Measurements from ENCODE around the gene ALG12.

The ALG12 gene

GRCh38 chr22:49930596-49931412 is 12.6 kb upstream of the ALG12 start:
- TF ChIP-seq CTCF (conservative IDR thresholded peaks at IDR 0.05; ENCODE audit: low read depth, low read length): peak; percentile 75
- no peak for DNase-seq (ENCODE audit: low read depth)
- no peak overlapping the region for H3K4me3 ChIP-seq (ENCODE audit: low read length)

DNA sequence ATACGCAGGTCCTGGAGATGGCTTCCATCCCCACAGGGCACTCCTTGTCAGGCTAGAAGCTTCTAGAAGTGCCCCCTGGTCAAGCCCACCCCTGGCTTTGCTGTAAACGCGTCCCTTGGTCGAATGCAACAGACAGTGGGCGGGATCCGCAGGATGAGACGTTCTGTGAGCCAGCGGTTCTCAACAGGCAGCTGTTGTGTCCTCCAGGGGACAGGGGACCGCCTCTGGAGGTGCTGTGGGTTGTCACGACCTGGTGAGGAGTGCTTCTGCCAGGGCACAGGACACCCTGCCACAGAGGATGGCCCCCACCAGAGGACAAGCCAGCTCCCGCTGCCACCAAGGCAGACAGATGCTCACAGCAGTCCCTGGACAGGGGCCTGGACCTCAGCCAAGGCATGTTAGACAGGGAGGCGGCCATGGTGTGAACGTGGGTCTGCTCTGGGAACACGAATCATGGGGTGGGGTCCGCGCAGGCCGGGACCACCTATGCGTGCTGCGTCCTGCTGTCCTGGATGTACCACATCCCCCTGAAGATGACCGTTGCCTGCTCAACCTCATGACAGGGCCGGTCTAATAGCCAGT is 11.8 kb upstream of the ALG12 start:
- H3K4me3 ChIP-seq (ENCODE audit: low read length): no peak overlapping the region
- no peak for TF ChIP-seq CTCF (conservative IDR thresholded peaks at IDR 0.05; ENCODE audit: low read depth, low read length)
- no peak for DNase-seq (ENCODE audit: low read depth)

DNA sequence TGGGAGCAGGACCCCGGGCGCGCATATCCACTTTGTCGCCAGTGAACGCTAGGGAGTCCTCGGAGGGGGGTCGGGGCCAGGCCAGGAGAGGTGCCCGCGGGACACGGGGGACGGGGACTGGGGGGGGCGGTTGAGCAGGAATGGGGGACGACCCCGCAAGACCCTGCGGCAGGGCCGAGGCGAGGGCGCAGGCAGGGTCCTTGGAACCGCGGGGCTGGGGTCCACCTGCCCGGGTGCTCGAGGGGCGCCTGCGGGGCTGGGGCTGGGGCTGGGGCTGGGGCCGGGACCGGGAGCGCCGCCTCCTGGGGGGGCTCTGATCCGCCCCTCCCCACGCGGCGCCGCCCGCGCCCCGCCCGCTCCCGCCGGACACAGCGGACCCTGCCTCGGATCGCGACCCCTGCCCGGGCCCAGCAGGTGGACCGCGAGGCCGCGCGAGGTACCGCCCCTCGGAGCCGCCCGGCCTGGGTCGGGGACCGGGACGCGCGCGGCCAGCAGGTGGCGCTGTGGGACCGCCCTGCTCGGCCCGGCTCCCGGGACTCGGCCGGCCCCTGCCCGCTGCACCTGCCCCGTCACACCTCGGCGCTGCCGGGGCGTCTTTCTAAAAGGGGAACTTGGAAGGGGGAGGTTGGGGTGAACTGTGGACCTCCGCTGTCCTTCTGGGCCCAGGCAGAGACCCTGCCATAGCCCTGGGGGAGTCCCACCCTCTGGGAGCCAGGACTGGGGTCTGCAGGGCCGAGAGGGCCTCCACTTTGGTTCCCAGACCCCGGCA is 11.2 kb upstream of the ALG12 start:
- peak; percentile 46 for TF ChIP-seq CTCF (conservative IDR thresholded peaks at IDR 0.05; ENCODE audit: low read depth, low read length)
- DNase-seq (ENCODE audit: low read depth): no peak
- H3K4me3 ChIP-seq (ENCODE audit: low read length): no peak overlapping the region

- TF ChIP-seq CTCF (conservative IDR thresholded peaks at IDR 0.05; ENCODE audit: low read depth, low read length): no peak
- DNase-seq (ENCODE audit: low read depth): no peak
Measured at GRCh38 chr22:49928555-49929210, 10.4 kb upstream of the ALG12 start.

DNA sequence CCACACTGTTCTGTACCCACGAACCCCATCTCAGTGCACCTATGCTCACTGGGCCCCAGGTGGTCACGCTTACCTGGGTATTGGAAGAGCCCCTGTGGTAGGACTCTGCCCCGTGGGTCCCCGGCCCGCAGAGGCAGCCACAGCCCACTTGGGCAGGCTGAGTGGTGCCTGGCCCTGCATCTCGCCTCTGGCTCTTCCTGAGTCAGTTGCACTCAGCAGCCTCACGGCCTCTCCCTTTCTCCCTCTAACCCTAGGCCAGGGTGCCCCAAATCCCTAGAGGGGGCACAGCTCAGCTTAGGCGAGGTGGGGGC is 9.9 kb upstream of the ALG12 start:
- H3K4me3 ChIP-seq (ENCODE audit: low read length): no peak overlapping the region
- TF ChIP-seq CTCF (conservative IDR thresholded peaks at IDR 0.05; ENCODE audit: low read depth, low read length): no peak
- DNase-seq (ENCODE audit: low read depth): no peak

More at GRCh38 chr22:49928555-49929210, 10.4 kb upstream of the ALG12 start:
- H3K4me3 ChIP-seq (ENCODE audit: low read length): no peak overlapping the region

- TF ChIP-seq CTCF (conservative IDR thresholded peaks at IDR 0.05; ENCODE audit: low read depth, low read length): no peak
- no peak for DNase-seq (ENCODE audit: low read depth)
- H3K4me3 ChIP-seq (ENCODE audit: low read length): no peak overlapping the region
Measured at GRCh38 chr22:49927483-49928184, 9.4 kb upstream of the ALG12 start.
